NCI-H187 treated with DMSO at 0.1 percent for 48 hours (cell line): ENCODE data around the gene ZFYVE27.
"Not testable (repeated sequence)": the region's sequence is repeated elsewhere in the genome, so short reads cannot be mapped to it uniquely, and the experiment has no call there.

Experiments used
- DNase-seq: peaks from one replicate; lab custom pipeline; 2025; lab: John Stamatoyannopoulos, UW

Gene ZFYVE27, protein sequence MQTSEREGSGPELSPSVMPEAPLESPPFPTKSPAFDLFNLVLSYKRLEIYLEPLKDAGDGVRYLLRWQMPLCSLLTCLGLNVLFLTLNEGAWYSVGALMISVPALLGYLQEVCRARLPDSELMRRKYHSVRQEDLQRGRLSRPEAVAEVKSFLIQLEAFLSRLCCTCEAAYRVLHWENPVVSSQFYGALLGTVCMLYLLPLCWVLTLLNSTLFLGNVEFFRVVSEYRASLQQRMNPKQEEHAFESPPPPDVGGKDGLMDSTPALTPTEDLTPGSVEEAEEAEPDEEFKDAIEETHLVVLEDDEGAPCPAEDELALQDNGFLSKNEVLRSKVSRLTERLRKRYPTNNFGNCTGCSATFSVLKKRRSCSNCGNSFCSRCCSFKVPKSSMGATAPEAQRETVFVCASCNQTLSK

DNA sequence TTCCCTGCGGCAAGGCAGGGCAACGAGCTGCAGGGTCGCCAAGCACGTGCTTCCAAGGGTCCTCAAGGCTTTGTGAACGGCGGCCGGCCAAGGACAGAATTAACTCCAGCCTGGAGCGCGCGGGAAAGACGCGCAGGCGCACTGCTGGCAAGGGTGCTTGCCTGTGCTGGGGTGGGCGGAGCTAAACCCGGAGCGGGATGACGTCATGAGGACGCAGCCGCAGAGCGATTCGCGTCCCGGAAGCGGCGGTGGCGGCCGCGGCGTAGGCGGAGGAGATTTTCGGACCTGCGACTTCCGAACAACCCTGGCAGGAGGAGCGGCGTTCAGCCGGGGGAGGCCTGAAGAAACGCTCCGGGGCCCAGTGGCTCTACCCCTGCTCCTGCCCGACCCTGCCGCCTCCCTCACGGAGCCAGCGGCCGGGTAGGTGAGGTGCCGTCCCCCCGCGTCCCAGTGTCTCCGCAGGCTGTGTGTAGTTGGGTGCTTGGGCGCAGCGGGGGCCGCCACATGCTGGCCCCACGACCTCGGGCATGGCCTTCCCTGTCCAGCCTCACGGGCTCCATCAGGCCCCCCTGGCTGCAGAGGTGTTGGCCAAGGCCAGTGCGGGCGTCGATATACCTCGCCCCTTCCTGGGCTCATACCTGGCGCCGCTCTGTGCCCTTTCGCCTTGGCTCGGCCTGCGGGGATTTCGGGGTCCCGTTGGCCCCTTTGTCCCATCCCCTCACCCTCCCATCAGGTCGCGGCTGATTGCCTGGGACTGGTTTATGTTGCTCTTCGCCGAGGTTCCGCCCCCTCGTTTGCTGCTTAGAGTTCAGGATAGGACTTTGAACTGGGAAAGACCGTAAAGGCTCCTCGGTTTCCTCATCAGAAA, at the start of gene ZFYVE27:
Gene ZFYVE27, plus strand, starts transcription at position 227 of the 868 bp plus-strand sequence. CDS start 1,350 bp downstream, outside the sequence.
- no peak for DNase-seq

GRCh38 chr10:97687785-97688781, 48.8 kb upstream of the ZFYVE27 start:
- DNase-seq: no peak

DNA sequence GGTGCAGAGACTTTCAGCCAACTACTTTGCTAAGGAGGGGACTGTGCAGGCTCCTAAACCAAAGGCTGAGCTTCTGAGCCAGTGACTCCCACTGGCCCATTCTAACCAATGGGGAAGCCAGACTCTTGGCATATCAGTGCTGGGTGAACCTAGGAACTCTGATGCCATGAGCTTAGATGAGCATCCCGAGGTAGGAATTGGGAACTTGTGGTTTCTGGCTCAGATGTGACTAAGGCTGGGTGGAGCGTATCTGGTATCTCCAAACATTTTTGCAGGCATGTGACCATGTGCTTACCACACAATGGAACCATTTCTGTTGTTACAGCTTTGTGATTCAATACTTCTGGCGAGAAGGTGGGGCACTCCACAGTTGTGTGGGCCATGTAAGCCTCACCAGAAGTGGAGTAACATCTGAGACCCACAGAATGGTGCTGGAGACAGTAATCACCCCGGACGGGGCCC, 47.3 kb upstream of the ZFYVE27 start:
- DNase-seq: no peak

DNA sequence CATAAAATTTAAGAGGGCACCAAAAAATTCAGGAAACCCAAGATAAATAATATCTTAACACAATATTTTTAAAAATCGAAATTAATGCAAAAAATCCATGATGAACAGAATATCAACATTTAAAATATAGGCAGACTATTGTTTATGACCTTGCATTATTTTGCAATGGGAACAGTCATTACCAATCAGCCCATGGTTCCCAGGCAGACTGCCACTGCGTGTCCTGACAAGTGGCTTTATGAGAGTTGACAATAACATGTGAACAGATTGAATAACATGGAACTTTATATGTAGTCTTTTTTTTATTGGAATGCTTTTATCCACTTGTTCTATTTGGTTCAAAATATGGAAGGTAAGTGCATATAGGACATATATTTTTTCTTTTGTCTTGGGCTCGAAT, 46.8 kb upstream of the ZFYVE27 start:
- DNase-seq: no peak

- DNase-seq: not testable (repeated sequence)
These were observed 38.8 kb upstream of the ZFYVE27 start for GRCh38 chr10:97698072-97698655.

- no peak for DNase-seq
These were observed 35.4 kb upstream of the ZFYVE27 start for GRCh38 chr10:97701438-97702069.

- DNase-seq: no peak
These were observed 33.4 kb upstream of the ZFYVE27 start for GRCh38 chr10:97703398-97704067.

- no peak for DNase-seq
These were observed 32.6 kb upstream of the ZFYVE27 start for GRCh38 chr10:97704341-97704740.

GRCh38 chr10:97705006-97705670, 31.8 kb upstream of the ZFYVE27 start:
- DNase-seq: no peak

GRCh38 chr10:97707134-97707861, 29.6 kb upstream of the ZFYVE27 start:
- no peak for DNase-seq

GRCh38 chr10:97708167-97708566, 28.8 kb upstream of the ZFYVE27 start:
- DNase-seq: no peak

DNA sequence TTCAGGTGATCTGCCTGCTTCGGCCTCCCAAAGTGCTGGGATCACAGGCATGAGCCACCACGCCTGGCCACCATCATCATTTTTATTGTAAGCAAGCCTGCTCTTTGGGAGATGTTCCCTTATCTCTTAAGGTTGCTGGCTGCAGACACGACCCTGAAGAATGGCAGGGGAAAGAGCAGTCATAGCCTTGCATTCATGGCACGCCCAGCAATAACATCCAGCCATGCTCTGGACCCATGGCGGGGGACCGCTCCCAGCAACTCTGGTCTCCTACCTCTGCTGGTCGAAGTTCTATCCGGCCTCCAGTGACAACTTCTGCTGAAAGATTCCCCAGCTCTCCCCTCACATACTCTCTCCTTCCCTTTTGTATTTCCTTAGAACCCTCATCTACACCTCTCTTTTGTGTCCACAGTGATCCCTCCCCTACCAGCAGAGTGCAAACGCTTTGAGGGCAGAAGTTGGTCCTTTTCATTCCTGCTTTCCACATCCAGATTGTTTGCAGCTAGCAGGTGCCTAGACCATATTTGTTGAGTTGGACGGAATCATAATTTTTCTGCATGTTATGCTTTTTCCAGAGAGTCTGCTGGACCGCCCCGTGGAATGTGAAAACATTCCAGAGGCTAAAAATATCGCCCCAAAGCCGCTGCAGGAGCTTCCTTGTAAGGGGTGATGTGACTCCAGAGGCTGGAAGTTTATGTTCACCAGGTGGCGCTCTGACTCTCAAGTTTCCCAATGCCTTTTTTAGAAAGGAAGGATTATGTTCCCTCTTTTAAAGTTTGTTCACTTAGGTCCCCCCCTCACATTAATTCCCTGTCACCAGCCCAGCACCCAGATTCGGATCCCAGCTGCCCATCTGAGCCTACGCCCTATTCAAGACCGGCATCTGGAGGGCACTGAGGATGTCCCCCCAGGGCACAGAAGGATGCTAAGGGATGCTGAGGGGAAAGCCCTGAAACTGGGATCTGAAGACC, 27.7 kb upstream of the ZFYVE27 start:
- DNase-seq: no peak

DNA sequence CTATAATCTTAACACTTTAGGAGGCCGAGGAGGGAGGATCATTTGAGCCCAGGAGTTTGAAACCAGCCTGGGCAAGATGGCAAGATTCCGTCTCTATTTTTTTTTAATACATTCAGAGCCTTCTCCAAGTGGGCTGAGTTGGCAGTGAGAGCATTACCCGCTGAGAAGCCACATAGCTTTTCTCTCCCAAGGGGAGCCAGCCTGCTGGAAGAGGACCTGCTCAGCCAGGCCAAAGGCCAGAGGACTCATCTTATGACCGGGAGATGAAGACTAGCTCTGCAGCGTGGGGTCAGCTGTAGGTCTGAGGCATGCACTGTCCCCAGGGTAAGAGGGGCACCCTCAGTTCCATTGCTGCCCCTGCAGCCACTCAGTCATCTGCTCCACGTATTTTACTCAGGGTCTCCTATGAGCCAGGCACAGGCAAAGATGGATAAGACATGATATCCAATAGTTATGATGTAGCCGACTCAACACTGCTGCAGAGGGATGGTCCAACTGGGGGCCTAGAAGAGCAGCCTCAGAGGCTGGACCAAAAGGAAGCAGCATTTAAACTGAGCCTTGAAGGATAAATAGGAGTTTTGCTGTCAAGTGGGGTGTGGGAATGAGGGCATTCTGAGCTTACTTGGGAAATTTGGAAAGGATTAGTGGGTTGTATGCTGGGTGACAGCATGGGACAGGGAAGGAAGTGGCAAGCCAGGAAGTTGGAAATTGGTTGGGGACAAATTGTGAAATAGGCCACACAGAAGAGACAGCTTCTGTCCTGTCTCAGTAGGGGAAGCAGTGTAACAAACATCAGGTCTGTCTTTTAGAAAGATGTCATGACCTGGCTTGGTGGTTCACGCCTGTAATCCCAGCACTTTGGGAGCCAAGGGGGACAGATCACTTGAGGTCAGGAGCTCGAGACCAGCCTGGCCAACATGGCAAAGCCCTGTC, 25.0 kb upstream of the ZFYVE27 start:
- no peak for DNase-seq

DNA sequence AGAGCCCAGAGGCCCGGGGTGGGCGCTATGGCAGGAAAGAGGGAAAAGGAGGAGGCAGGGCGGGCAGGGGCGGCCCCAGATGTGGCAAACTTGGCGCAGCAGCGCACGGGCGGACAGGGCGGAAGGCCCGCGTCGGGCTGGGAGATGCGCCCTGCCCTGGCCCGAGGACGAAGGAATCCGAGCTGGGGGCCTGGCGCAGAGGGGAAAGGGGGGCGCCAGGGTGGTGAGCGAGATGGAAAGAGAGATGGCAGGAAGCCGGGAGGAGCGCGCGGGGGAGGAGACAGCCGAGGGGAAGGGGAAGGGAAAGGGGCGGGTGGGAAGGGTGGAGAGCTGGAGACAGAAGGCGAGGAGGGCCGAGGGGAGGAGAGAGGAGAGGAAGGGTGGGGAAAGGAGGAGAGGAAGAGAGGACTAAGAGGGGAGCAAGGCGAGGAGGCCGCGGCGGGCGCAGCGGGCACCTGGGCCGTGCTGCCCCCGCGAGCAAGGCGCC, 23.5 kb upstream of the ZFYVE27 start, which contains the start of gene MARVELD1:
Gene MARVELD1, plus strand, starts transcription at position 392 of the 487 bp plus-strand sequence. CDS start 147 bp downstream, outside the sequence.
- no peak for DNase-seq

- DNase-seq: no peak
These were observed 23.0 kb upstream of the ZFYVE27 start for GRCh38 chr10:97713826-97714400.
